ENCODE results near the gene TIMM21.

Gene TIMM21

DNA sequence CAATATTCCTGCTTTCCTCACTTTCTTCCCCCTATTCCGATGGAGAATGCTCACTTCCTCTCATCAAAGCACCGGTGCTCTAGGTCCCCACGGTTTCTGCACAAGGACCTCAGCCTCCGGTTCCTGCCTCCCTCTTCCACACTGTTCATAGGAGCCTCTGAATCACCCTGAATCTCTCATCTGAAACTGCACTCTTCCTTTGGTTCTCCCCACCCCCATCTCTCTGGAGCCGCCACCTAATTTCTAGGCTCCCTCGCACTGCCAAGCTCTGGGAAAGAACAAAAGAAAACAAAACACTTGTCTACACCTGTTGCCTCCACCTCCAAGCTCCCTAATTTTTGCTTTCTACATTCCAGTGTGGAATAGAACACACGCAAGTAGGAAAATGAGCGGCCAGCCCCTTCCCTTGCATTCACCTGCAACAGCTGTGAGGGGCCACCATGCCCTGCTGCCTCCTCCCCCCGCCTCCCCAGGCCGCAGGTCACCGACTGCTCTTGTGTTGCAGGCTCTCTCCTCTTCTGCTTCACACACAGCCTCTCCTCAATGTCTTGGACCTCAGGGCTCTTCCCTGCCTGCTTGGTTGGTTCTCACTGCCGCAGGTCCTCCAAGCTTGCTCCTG lies 10.3 kb upstream of the TIMM21 start:
- Mint-ChIP-seq H3K27ac (peak overlapping the region; percentile 96), H3K4me3 (no peak overlapping the region), H3K4me1 (peaks cover 44% of the 10 kb centered on the region)

DNA sequence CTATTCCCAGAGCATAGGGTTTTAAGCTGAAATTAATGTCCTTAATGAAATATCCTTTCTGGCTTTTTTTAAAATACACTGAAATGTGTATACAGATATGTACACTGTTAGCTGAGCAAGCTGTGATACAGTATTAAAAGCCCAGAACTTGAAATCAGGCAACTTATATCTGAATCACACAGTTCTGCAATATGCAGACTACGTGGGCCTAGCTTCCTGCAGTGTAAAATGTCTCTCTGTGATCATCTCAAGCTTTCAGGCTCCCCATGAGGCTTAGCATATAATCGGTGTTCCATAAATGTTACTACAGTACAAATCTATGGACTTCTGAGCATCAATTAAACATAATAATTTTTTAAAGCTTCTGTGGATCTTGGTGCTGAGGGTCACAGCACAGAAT lies 8.9 kb upstream of the TIMM21 start:
- Mint-ChIP-seq H3K36me3 (ENCODE audit: low read depth) (no peaks in the 10 kb centered on the region), H3K4me1 (peaks cover 44% of the 10 kb centered on the region), H3K27me3 (peaks cover 7% of the 10 kb centered on the region), H3K27ac (peak overlapping the region; percentile 96), H3K4me3 (peak overlapping the region; percentile 67), H3K9me3 (no peaks in the 10 kb centered on the region)
- DNase-seq (no peak), ATAC-seq (peak; percentile 60)

More for the DNA sequence above, 10.3 kb upstream of the TIMM21 start:
- no peak for DNase-seq
- Mint-ChIP-seq H3K27me3 (peaks cover 5% of the 10 kb centered on the region), H3K9me3 (no peaks in the 10 kb centered on the region), H3K36me3 (ENCODE audit: low read depth) (no peaks in the 10 kb centered on the region)
- no peak for ATAC-seq

DNA sequence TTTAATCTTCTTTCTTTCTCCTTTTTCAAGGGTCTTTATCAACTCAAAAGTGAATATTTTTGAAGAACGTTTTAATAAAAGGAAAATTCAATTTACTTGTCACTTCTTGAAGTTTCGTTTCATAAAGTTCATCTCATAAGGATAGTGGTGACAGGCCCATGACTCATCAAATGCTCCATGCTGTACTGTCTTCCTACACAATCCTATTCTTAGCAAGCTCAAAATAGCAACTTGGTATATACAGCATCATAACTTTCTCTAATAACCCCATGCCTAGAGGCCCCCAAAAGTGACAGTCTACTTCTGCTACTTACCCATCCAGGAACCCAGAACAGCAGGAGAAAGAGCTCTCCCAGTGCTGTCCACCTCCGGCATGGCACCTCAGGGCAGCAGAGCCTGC lies 8.4 kb upstream of the TIMM21 start:
- ATAC-seq (peak; percentile 98), DNase-seq (peak; percentile 38)
- no peaks in the 10 kb centered on the region for H3K9me3 Mint-ChIP-seq
- H3K4me3 Mint-ChIP-seq = peak overlapping the region; percentile 67
- H3K27me3 Mint-ChIP-seq = peaks cover 7% of the 10 kb centered on the region
- peak overlapping the region; percentile 96 for H3K27ac Mint-ChIP-seq
- H3K4me1 Mint-ChIP-seq = peaks cover 44% of the 10 kb centered on the region
- no peaks in the 10 kb centered on the region for H3K36me3 Mint-ChIP-seq (ENCODE audit: low read depth)

GRCh38 chr18:74140582-74140981 lies 7.7 kb upstream of the TIMM21 start:
- Mint-ChIP-seq H3K27ac (peak overlapping the region; percentile 96), H3K36me3 (ENCODE audit: low read depth) (no peaks in the 10 kb centered on the region), H3K4me1 (peaks cover 44% of the 10 kb centered on the region), H3K27me3 (peaks cover 7% of the 10 kb centered on the region), H3K4me3 (peak overlapping the region; percentile 67), H3K9me3 (no peaks in the 10 kb centered on the region)
- ATAC-seq (peak; percentile 30), DNase-seq (no peak)

GRCh38 chr18:74141667-74142066 lies 6.7 kb upstream of the TIMM21 start:
- ATAC-seq (no peak), DNase-seq (no peak)
- no peak overlapping the region for H3K27ac Mint-ChIP-seq

GRCh38 chr18:74142252-74142651 lies 6.1 kb upstream of the TIMM21 start:
- Mint-ChIP-seq H3K4me3 (no peak overlapping the region), H3K9me3 (no peaks in the 10 kb centered on the region), H3K27ac (no peak overlapping the region), H3K27me3 (peaks cover 7% of the 10 kb centered on the region), H3K36me3 (ENCODE audit: low read depth) (no peaks in the 10 kb centered on the region), H3K4me1 (peaks cover 50% of the 10 kb centered on the region)
- ATAC-seq (no peak), DNase-seq (no peak)

More at GRCh38 chr18:74141667-74142066, 6.7 kb upstream of the TIMM21 start:
- no peaks in the 10 kb centered on the region for H3K36me3 Mint-ChIP-seq (ENCODE audit: low read depth)
- H3K9me3 Mint-ChIP-seq = no peaks in the 10 kb centered on the region
- H3K27me3 Mint-ChIP-seq = peaks cover 7% of the 10 kb centered on the region
- peaks cover 45% of the 10 kb centered on the region for H3K4me1 Mint-ChIP-seq
- H3K4me3 Mint-ChIP-seq = no peak overlapping the region

- no peak for ATAC-seq
- Mint-ChIP-seq H3K4me1 (peaks cover 46% of the 10 kb centered on the region), H3K27ac (peak overlapping the region; percentile 98), H3K9me3 (no peaks in the 10 kb centered on the region), H3K36me3 (ENCODE audit: low read depth) (peaks cover 35% of the 10 kb centered on the region), H3K4me3 (peak overlapping the region; percentile 98), H3K27me3 (peaks cover 4% of the 10 kb centered on the region)
- DNase-seq = no peak
Measured at GRCh38 chr18:74146756-74147155, 1.6 kb upstream of the TIMM21 start.

DNA sequence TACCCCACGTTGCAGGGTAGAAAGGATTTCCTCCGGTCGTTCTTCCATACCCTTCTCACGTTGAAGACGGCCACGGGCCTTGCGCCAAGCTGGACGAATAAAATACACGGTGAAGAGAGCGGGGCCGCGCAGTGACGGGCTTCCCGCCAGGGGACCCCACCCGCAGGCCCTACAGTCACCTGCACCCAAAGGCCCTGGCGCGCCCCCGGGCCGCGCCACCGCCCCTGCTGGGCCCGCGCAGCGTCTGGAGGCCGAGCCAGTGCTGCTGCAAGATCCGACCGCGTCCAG lies 888 bp upstream of the TIMM21 start:
- peak overlapping the region; percentile 98 for H3K4me3 Mint-ChIP-seq
- peaks cover 4% of the 10 kb centered on the region for H3K27me3 Mint-ChIP-seq
- H3K9me3 Mint-ChIP-seq = no peaks in the 10 kb centered on the region
- peak overlapping the region; percentile 98 for H3K27ac Mint-ChIP-seq
- no peak for DNase-seq
- no peak for ATAC-seq
- H3K4me1 Mint-ChIP-seq = peaks cover 50% of the 10 kb centered on the region
- peaks cover 39% of the 10 kb centered on the region for H3K36me3 Mint-ChIP-seq (ENCODE audit: low read depth)

- H3K36me3 Mint-ChIP-seq (ENCODE audit: low read depth) = peaks cover 50% of the 10 kb centered on the region
- no peak for ATAC-seq
- H3K4me1 Mint-ChIP-seq = peaks cover 60% of the 10 kb centered on the region
- no peak for DNase-seq
- peaks cover 4% of the 10 kb centered on the region for H3K27me3 Mint-ChIP-seq
- H3K27ac Mint-ChIP-seq = peak overlapping the region; percentile 98
- H3K4me3 Mint-ChIP-seq = peak overlapping the region; percentile 98
- no peaks in the 10 kb centered on the region for H3K9me3 Mint-ChIP-seq
Measured at GRCh38 chr18:74148543-74149070, 284 bp downstream of the TIMM21 start.

- ATAC-seq = no peak
- H3K9me3 Mint-ChIP-seq = no peaks in the 10 kb centered on the region
- peaks cover 2% of the 10 kb centered on the region for H3K27me3 Mint-ChIP-seq
- peaks cover 52% of the 10 kb centered on the region for H3K36me3 Mint-ChIP-seq (ENCODE audit: low read depth)
- H3K4me3 Mint-ChIP-seq = peak overlapping the region; percentile 98
- H3K27ac Mint-ChIP-seq = peak overlapping the region; percentile 98
- H3K4me1 Mint-ChIP-seq = peaks cover 63% of the 10 kb centered on the region
- no peak for DNase-seq
Measured at GRCh38 chr18:74149878-74150277, 1.6 kb downstream of the TIMM21 start.

- ATAC-seq = no peak
- Mint-ChIP-seq H3K36me3 (ENCODE audit: low read depth) (peaks cover 61% of the 10 kb centered on the region), H3K27ac (no peak overlapping the region), H3K27me3 (peaks cover 2% of the 10 kb centered on the region), H3K9me3 (no peaks in the 10 kb centered on the region), H3K4me3 (no peak overlapping the region), H3K4me1 (peaks cover 55% of the 10 kb centered on the region)
- DNase-seq = no peak
Measured at GRCh38 chr18:74152270-74152669, 3.9 kb downstream of the TIMM21 start.

- DNase-seq (no peak), ATAC-seq (no peak)
- H3K9me3 Mint-ChIP-seq = no peaks in the 10 kb centered on the region
- peaks cover 52% of the 10 kb centered on the region for H3K4me1 Mint-ChIP-seq
- H3K4me3 Mint-ChIP-seq = no peak overlapping the region
- H3K27ac Mint-ChIP-seq = peak overlapping the region; percentile 13
- no peaks in the 10 kb centered on the region for H3K27me3 Mint-ChIP-seq
- peaks cover 60% of the 10 kb centered on the region for H3K36me3 Mint-ChIP-seq (ENCODE audit: low read depth)
Measured at GRCh38 chr18:74152857-74153256, 4.5 kb downstream of the TIMM21 start.

DNA sequence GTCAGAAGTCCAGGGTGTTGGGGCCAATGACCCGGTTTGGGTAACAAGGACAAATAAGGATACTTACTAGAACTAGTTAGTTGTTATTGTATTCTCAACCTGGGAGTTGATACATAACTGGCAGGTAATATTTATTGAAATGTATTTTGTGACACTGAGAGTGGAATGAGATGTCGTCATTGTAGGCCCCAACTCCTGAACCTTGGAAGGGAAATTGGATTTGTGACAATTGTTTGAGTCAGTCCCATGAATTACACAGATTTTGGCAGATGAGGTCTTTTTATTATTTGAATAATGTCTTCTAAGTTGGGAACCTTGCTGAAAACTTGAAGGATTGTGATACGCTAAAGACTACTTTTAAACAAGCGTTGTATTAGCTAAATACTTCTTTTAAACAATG lies 5.1 kb downstream of the TIMM21 start:
- H3K9me3 Mint-ChIP-seq = no peaks in the 10 kb centered on the region
- peak overlapping the region; percentile 13 for H3K27ac Mint-ChIP-seq
- no peaks in the 10 kb centered on the region for H3K27me3 Mint-ChIP-seq
- peaks cover 63% of the 10 kb centered on the region for H3K36me3 Mint-ChIP-seq (ENCODE audit: low read depth)
- peaks cover 47% of the 10 kb centered on the region for H3K4me1 Mint-ChIP-seq
- no peak overlapping the region for H3K4me3 Mint-ChIP-seq
- ATAC-seq (no peak), DNase-seq (no peak)

GRCh38 chr18:74153793-74154192 lies 5.5 kb downstream of the TIMM21 start:
- ATAC-seq (no peak), DNase-seq (no peak)
- H3K4me1 Mint-ChIP-seq = peaks cover 46% of the 10 kb centered on the region
- no peak overlapping the region for H3K27ac Mint-ChIP-seq
- no peak overlapping the region for H3K4me3 Mint-ChIP-seq
- H3K9me3 Mint-ChIP-seq = no peaks in the 10 kb centered on the region
- H3K36me3 Mint-ChIP-seq (ENCODE audit: low read depth) = peaks cover 63% of the 10 kb centered on the region
- H3K27me3 Mint-ChIP-seq = no peaks in the 10 kb centered on the region

GRCh38 chr18:74154716-74155115 lies 6.4 kb downstream of the TIMM21 start:
- H3K9me3 Mint-ChIP-seq = no peaks in the 10 kb centered on the region
- ATAC-seq (no peak), DNase-seq (no peak)
- H3K27ac Mint-ChIP-seq = no peak overlapping the region
- H3K27me3 Mint-ChIP-seq = no peaks in the 10 kb centered on the region
- peaks cover 36% of the 10 kb centered on the region for H3K4me1 Mint-ChIP-seq
- H3K4me3 Mint-ChIP-seq = no peak overlapping the region
- H3K36me3 Mint-ChIP-seq (ENCODE audit: low read depth) = peaks cover 57% of the 10 kb centered on the region

- no peaks in the 10 kb centered on the region for H3K9me3 Mint-ChIP-seq
- H3K4me3 Mint-ChIP-seq = no peak overlapping the region
- no peaks in the 10 kb centered on the region for H3K27me3 Mint-ChIP-seq
- DNase-seq = no peak
- peaks cover 54% of the 10 kb centered on the region for H3K36me3 Mint-ChIP-seq (ENCODE audit: low read depth)
- H3K4me1 Mint-ChIP-seq = peaks cover 31% of the 10 kb centered on the region
- H3K27ac Mint-ChIP-seq = no peak overlapping the region
- ATAC-seq = no peak
Measured at GRCh38 chr18:74155276-74155675, 7.0 kb downstream of the TIMM21 start.
